Pancreas (tissue), 10 donors: ENCODE measurements around the gene ABCA2. TPM values are rescaled to one million over a fixed set of nuclear protein-coding genes. Genes with fewer than 3 reads are reported as not detected.

Experiments used
- ATAC-seq, 4 donors: fragments of 200-7000 bp; cut with Tn5 transposase; one replicate each; pipeline versions ENCODE4 v1.8.0 to v1.9.1; 2020; ENCODE audit warnings: mild to moderate bottlenecking in 4 of 4, moderate library complexity in 4 of 4
- DNase-seq, 6 donors: peaks; one replicate each; pipeline ENCODE4 v3.0.0-alpha.2; 2020
- FAIRE-seq: peaks from 2 replicates; lab custom pipeline; 2012; peaks lifted over from hg19 to GRCh38; lab: Jason Lieb, UNC
- H3K27ac ChIP-seq, 4 donors: fragments of 200-600 bp; sonication (generic); 1 replicate in 3 of 4; 2 replicates in 1 of 4; pipeline versions ENCODE4 v1.5.0 to v1.8.0; 2020
- H3K27me3 ChIP-seq, 4 donors: fragments of 200-600 bp; one replicate each; pipeline ENCODE4 v1.8.0; 2021
- H3K36me3 ChIP-seq, 3 donors: fragments of 200-600 bp; sonication (generic) in 1 of 3; one replicate each; pipeline versions ENCODE4 v1.5.0 to v1.8.0; 2020 to 2021
- H3K4me1 ChIP-seq, 3 donors: fragments of 200-600 bp; one replicate each; pipeline ENCODE4 v1.8.0; 2021
- H3K4me3 ChIP-seq, 4 donors: fragments of 200-600 bp; sonication (generic) in 2 of 4; one replicate each; pipeline versions ENCODE4 v1.5.0 to v1.8.0; 2020 to 2021
- H3K9me3 ChIP-seq, 4 donors: fragments of 200-600 bp; one replicate each; pipeline ENCODE4 v1.8.0; 2021
- whole genome bisulfite sequencing, 2 donors: extraction: QIAGEN DNeasy Blood & Tissue Kit; methylation state at CpG; one replicate each; pipeline ENCODE4 v1.1.7; 2013; 5-methylcytosine and 5-hydroxymethylcytosine counted together
- intact Hi-C, 3 donors: fragments of 100-400 bp; cut with DNase I; formaldehyde crosslinking; loops; one replicate each; pipeline versions ENCODE4 v1.11.1 to v1.14.2; 2022
- polyA plus RNA-seq, 2 donors: library from polyadenylated mRNA; stranded (reverse); fragments of 200-250 nt; gene quantifications; one replicate each; pipeline ENCODE4 v1.2.3, GENCODE V29; 2013
- total RNA-seq, 6 donors: library from RNA; stranded (reverse); fragmentation: NEBNext Ultra II Directional in 4 of 6; extraction: Animal tissue kit (Norgen Biotek cat#: 25700) in 4 of 6; gene quantifications; one replicate each; pipeline versions ENCODE4 v1.2.1 to v1.2.4, GENCODE V29; 2021 to 2023
- TF ChIP-seq, protein P1 (sequence below), 4 donors: fragments of 200-600 bp; sonication (generic) in 3 of 4; IDR thresholded peaks; one replicate each; pipeline versions ENCODE4 v1.5.0 to v1.8.0; 2021; ENCODE audit warnings: antibody characterized with exemption in 4 of 4
- donor health status: healthy with polysubstance abuse.
- donor health status: DM: no; HTN: no; CAD: no; lungs with moderate emphysema.
- donor health status: DM: no; HTN: no; CAD: no.
- donor health status: control.
- donor health status: control.
- donor health status: Bipolar disorder and iron deficiency.
- donor health status: DM: yes; HTN: yes; CAD: no.
- donor health status: DM: no; HTN: no; CAD: no.
- donor health status: DM: no; HTN: no; CAD: no.
- donor health status: DM: yes; HTN: yes; CAD: no.

Gene ABCA2
- total and polyA plus RNA-seq, 8 donors, result 16.2 to 80.0 (median 27.5) TPM

DNA sequence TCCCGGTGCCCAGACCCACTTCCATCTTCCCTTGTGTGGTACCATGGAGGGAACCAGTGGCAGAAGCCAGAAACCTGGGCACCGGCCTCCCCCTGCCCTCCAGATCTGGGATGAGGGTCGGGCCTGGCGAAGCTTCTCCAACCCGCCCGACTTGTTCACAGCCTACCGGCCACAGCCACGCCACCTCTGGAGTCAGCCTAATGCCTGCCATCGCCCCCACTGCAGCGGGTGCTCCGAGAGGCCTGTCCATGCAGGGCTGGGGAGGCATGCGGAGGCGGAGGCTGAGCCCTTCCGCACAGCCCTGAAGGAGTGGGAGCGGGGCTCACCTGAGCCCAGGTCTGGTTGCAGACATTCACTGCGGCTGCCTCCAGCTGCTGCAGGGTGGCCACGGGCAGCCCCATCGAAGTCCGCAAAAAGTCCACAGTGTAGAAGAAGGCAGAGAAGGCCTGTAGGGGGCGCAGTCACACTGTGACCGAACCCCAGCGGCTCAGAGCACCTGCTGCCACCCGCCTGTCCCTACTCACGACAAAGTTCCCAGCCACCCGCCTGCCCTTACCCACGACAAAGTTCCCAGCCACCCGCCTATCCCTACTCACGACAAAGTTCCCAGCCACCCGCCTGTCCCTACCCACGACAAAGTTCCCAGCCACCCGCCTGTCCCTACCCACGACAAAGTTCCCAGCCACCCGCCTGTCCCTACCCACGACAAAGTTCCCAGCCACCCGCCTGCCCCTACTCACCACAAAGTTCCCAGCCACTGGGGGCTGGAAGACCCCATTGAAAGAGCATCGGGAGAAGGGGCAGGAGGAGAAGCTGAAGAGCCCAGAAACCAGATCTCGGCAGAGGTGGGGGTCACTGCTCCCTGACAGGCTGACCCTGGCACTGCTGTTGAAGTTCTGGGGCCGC lies 21.8 kb upstream of the ABCA2 start:
- no peak for FAIRE-seq
- H3K4me1 ChIP-seq, result peaks cover 7 to 20% (median 16%) of the 10 kb centered on the region in 3 donors
- peak; percentile 63 to 90 (median 80) for DNase-seq
- peak; percentile 29 to 46 (median 39) for ATAC-seq
- no peaks in the 10 kb centered on the region for H3K36me3 ChIP-seq
- H3K27ac ChIP-seq, result no peak overlapping the region
- peaks cover 0 to 7% (median 0%) of the 10 kb centered on the region in 4 donors for H3K27me3 ChIP-seq
- H3K4me3 ChIP-seq, result no peak overlapping the region
- intact Hi-C loops, result loop anchor here in 1 of 3 donors (2.0 kb wide), 1 partner anchor 15 kb away; no protein-coding TSS in a partner anchor
- 32 to 35% methylated on average over 38 of the region's 38 CpGs for WGBS, 2 donors
- TF ChIP-seq, protein P1, sequence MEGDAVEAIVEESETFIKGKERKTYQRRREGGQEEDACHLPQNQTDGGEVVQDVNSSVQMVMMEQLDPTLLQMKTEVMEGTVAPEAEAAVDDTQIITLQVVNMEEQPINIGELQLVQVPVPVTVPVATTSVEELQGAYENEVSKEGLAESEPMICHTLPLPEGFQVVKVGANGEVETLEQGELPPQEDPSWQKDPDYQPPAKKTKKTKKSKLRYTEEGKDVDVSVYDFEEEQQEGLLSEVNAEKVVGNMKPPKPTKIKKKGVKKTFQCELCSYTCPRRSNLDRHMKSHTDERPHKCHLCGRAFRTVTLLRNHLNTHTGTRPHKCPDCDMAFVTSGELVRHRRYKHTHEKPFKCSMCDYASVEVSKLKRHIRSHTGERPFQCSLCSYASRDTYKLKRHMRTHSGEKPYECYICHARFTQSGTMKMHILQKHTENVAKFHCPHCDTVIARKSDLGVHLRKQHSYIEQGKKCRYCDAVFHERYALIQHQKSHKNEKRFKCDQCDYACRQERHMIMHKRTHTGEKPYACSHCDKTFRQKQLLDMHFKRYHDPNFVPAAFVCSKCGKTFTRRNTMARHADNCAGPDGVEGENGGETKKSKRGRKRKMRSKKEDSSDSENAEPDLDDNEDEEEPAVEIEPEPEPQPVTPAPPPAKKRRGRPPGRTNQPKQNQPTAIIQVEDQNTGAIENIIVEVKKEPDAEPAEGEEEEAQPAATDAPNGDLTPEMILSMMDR (IDR thresholded peaks at IDR 0.05), result peak; percentile 57 to 61 (median 57)
- H3K9me3 ChIP-seq, result no peaks in the 10 kb centered on the region

DNA sequence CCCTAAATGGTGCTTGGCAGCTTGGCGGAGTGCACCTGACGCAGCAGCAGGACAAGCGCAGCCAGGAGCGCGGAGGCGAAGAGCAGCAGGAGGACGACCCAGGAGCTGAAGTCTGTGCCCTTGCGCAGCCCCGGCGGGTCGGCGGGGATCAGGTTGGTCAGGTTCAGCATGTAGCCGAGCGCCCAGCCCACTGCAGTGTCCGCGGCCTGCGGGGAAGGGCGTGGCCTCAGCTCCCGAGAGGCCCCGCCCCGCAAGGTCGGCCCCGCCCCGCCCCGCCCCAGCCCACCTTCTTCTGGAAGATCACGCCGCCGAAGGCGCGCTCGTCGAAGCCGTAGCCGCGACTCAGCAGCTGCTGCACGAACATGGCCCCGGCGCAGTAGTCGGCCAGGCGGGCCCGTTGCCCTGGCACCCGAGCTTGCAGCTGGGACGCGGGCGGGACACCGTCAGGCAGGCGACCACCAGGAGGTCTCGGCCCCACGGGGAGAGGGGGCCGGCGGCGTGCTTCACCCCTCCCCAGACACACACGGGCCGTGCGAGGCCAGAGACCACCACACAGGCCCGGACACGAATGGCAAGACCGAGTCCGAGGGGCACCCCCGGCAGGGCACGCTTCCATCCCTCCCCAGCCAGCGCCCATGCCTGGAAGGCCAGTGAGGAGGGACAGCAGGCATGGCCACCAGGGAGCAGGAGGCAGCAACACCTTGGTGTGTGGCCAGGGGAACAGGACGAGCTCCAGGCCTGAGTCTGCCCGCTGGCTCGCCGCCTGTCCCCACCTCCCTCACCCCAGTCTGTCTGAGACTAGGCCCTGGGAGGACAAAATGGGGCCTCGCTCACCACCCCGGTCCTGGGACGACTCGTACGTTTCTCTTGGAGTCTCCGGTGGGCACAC lies 20.9 kb upstream of the ABCA2 start:
- peaks cover 0 to 7% (median 0%) of the 10 kb centered on the region in 4 donors for H3K27me3 ChIP-seq
- ATAC-seq (no peak), FAIRE-seq (no peak), DNase-seq (no peak)
- WGBS, 2 donors, result 25 to 39% methylated on average over 39 to 72 of the region's 72 CpGs
- H3K4me3 ChIP-seq, result no peak overlapping the region
- TF ChIP-seq, protein P1 (IDR thresholded peaks at IDR 0.05), result no peak
- no peaks in the 10 kb centered on the region for H3K36me3 ChIP-seq
- peaks cover 5 to 23% (median 10%) of the 10 kb centered on the region in 3 donors for H3K4me1 ChIP-seq
- H3K27ac ChIP-seq, result no peak overlapping the region
- H3K9me3 ChIP-seq, result no peaks in the 10 kb centered on the region
- intact Hi-C loops, result loop anchor here in 1 of 3 donors (2.0 kb wide), 1 partner anchor 16 kb away; no protein-coding TSS in a partner anchor

DNA sequence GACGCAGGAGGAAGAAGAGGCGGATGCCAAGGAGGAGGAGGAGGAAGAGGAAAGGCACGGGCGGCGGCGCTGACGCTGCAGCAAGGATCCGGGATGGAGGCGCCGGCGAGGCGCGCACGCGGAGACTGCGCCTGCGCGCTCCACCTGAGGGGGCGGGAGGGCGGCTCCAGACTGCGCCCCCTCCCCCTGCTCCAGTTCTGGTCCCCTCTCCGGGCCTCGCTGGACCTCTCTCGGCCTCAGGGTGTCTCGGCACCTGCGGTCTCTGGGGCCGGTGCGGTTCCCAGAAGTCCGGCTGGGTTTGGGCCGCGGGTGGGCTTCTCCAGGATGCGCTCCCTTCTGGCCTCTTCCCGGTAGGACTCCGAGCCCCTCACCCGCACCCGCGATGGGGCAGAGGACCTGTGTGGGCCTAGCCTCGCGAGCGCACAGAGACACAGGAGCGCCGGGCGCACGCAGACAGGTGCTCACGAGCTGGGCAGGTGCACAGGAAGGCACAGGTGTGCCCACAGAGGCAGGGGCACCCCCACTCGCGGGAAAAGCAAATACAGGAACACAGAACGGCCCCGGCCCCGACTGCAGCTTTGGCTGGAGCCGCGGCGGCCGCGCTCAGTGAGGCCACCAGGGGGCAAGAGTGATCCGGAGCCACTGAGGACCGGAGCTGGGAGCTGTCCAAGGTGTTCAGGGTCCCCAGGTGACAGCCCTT lies 18.2 kb upstream of the ABCA2 start, which contains the start of gene NPDC1:
NPDC1 (minus strand) TSS at position 90 of the 700 bp plus-strand sequence. CDS start 188 bp downstream, outside the sequence.
- peak within 1 kb of the TSS; percentile 13 to 63 (median 52) for H3K27ac ChIP-seq

More for the DNA sequence above, 18.2 kb upstream of the ABCA2 start, which contains the start of gene NPDC1:
- FAIRE-seq (no peak), ATAC-seq (peak; percentile 63 to 80 (median 76)), DNase-seq (peak in 5 of 6 donors; percentile 78 to 93 (median 88))
- no peaks in the 10 kb centered on the region for H3K9me3 ChIP-seq
- no peaks in the 10 kb centered on the region for H3K36me3 ChIP-seq
- intact Hi-C loops, result no loop called here
- peaks cover 5 to 19% (median 10%) of the 10 kb centered on the region in 3 donors for H3K4me1 ChIP-seq
- peak within 1 kb of the TSS; percentile 30 to 69 (median 48) for H3K4me3 ChIP-seq
- H3K27me3 ChIP-seq, result peaks cover 0 to 7% (median 0%) of the 10 kb centered on the region in 4 donors
- TF ChIP-seq, protein P1 (IDR thresholded peaks at IDR 0.05), result peak; percentile 69 to 87 (median 81)
- 1% methylated on average over 55 to 57 of the region's 57 CpGs for WGBS, 2 donors
